ENCODE measurements around the gene ISLR. TPM values are rescaled to one million over a fixed set of nuclear protein-coding genes. Genes with fewer than 3 reads are reported as not detected.

The ISLR gene
- total RNA-seq, 1 donor from 2014 or later: 59.8 TPM

DNA sequence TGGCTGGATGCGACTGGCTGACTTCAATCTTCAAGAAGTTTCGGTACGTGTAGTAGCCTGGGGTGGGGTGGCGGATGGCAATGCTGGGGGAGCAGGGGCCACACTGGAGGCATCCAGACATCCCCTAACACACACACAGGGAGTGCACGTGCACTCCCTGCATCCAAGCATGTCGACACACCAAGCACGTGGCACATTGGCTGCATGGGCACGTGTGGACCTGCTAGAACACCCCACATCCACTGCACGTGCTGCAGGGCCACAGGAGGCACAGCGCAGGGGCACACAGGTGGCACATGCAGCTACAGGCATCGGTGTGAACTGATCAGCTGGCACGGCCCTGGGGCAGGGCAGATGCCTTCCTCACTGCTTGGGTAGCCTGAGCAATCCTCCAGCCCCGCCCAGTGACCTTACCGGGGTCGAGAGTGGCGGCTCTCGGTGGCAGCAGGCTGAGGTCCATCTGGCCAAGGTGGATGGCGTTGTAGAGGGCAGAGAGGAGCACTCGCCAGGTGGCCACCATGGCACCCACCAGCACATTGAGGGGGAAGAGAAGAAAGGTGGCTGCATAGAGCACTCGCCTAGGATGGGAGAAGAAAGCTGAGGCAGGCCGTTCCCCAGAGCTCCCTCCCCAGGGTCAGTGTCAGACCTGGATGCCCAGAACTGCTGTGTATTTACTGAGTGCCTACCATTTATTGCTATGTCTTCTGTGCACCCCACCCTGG lies 7.5 kb downstream of the ISLR start:
- Mint-ChIP-seq H3K9me3 (no peaks in the 10 kb centered on the region), H3K4me1 (peaks cover 21% of the 10 kb centered on the region), H3K27me3 (ENCODE audit: low read depth) (peaks cover 8% of the 10 kb centered on the region), H3K36me3 (peaks cover 3% of the 10 kb centered on the region), H3K4me3 (no peak overlapping the region), H3K27ac (no peak overlapping the region)
- TF ChIP-seq, protein P1, sequence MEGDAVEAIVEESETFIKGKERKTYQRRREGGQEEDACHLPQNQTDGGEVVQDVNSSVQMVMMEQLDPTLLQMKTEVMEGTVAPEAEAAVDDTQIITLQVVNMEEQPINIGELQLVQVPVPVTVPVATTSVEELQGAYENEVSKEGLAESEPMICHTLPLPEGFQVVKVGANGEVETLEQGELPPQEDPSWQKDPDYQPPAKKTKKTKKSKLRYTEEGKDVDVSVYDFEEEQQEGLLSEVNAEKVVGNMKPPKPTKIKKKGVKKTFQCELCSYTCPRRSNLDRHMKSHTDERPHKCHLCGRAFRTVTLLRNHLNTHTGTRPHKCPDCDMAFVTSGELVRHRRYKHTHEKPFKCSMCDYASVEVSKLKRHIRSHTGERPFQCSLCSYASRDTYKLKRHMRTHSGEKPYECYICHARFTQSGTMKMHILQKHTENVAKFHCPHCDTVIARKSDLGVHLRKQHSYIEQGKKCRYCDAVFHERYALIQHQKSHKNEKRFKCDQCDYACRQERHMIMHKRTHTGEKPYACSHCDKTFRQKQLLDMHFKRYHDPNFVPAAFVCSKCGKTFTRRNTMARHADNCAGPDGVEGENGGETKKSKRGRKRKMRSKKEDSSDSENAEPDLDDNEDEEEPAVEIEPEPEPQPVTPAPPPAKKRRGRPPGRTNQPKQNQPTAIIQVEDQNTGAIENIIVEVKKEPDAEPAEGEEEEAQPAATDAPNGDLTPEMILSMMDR (IDR thresholded peaks at IDR 0.05; ENCODE audit: unreplicated experiment): no peak
- no peak for DNase-seq (ENCODE audit: low spot score in 2 of 2, unreplicated experiment in 2 of 2)

DNA sequence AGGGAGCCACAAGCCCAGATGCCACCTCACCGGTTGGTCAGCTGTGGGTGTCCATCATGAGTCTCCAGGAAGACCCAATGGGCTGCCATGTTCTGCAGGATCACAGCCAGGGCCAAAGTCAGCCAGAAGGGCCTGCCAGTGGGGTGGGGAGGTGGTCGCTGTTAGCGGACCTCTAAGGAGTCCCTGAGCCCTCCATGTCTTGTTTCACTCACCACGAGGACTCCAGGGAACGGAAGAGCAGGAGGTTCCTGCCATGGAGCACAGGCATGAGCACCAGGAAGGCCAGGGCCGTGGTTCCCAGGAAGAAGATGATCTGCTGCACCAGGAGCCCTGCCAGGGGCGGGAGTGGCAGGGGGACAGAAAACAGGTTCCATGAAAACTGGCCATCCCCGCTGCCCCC lies 8.6 kb downstream of the ISLR start:
- no peak overlapping the region for H3K27ac Mint-ChIP-seq
- no peaks in the 10 kb centered on the region for H3K9me3 Mint-ChIP-seq

DNA sequence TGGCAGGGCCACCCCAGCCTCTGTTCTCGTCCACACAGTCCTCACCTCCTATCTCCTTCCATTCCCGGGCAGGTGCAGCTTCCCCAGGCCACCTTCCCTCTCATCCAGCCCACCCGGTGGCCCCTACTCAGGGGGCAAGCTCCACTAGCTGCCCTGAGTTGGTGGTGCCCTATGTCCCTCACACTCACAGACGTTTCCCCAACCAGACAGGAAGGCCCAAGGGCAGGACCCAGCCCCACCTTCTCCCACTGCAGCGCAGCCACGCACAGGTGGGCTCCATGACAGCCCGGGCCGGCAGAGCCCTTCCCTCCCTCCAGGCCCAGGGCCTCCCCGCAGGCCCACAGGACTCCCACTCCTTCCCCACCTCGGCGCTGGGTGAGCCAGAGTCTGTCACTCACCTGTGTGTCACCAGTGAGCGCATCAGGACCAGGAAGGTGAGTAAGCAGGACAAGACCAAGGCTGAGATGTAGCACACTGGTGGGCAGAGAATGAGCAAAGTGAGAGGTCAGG lies 11.1 kb downstream of the ISLR start:
- Mint-ChIP-seq H3K4me1 (no peaks in the 10 kb centered on the region), H3K36me3 (peaks cover 3% of the 10 kb centered on the region), H3K4me3 (no peak overlapping the region), H3K27ac (no peak overlapping the region), H3K27me3 (ENCODE audit: low read depth) (no peaks in the 10 kb centered on the region), H3K9me3 (no peaks in the 10 kb centered on the region)
- no peak for DNase-seq (ENCODE audit: low spot score in 2 of 2, unreplicated experiment in 2 of 2)
- TF ChIP-seq, protein P1 (IDR thresholded peaks at IDR 0.05; ENCODE audit: unreplicated experiment): no peak

More for the DNA sequence above, 8.6 kb downstream of the ISLR start:
- H3K36me3 Mint-ChIP-seq: peaks cover 3% of the 10 kb centered on the region
- H3K4me3 Mint-ChIP-seq: no peak overlapping the region
- H3K4me1 Mint-ChIP-seq: peaks cover 10% of the 10 kb centered on the region
- no peak for DNase-seq (ENCODE audit: low spot score in 2 of 2, unreplicated experiment in 2 of 2)
- TF ChIP-seq, protein P1 (IDR thresholded peaks at IDR 0.05; ENCODE audit: unreplicated experiment): no peak
- H3K27me3 Mint-ChIP-seq (ENCODE audit: low read depth): peaks cover under 1% of the 10 kb centered on the region

DNA sequence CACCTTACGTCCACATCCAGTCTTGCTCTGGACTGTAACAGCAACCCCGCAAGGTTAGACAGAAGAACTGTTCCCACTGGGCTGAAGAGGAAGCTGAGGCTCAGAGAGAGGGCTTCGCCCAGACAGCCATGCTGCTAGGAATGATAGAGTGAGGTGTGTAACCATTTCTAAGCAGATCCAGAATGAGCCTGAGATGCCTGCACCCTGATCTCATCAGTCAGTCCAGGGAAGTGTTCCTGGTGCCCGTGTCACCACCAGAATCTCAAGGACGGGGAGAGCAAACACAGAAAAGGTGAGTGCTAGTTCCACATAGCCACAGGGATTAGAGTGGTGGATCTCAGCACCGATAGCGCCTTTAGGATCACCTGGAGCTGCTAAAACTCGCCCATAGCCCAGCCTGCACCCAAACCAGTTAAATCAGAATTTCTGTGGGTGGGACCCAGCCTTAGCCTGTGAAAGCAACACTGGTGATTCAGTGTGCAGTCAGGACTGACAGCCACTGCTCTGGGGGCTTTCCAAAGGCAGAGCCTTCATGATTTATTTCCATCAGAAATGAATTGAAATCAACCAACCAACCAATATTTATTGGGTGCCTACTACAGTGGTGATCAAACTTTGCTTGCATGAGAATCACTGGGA lies 12.3 kb downstream of the ISLR start:
- H3K36me3 Mint-ChIP-seq: peaks cover 3% of the 10 kb centered on the region
- H3K27me3 Mint-ChIP-seq (ENCODE audit: low read depth): no peaks in the 10 kb centered on the region
- peaks cover 9% of the 10 kb centered on the region for H3K4me1 Mint-ChIP-seq
- no peak overlapping the region for H3K4me3 Mint-ChIP-seq
- TF ChIP-seq, protein P1 (IDR thresholded peaks at IDR 0.05; ENCODE audit: unreplicated experiment): no peak
- no peak for DNase-seq (ENCODE audit: low spot score in 2 of 2, unreplicated experiment in 2 of 2)
- no peaks in the 10 kb centered on the region for H3K9me3 Mint-ChIP-seq
- H3K27ac Mint-ChIP-seq: no peak overlapping the region

GRCh38 chr15:74188216-74188615 lies 14.7 kb downstream of the ISLR start:
- Mint-ChIP-seq H3K27ac (no peak overlapping the region), H3K4me1 (peaks cover 25% of the 10 kb centered on the region), H3K27me3 (ENCODE audit: low read depth) (no peaks in the 10 kb centered on the region), H3K4me3 (no peak overlapping the region), H3K9me3 (no peaks in the 10 kb centered on the region), H3K36me3 (no peaks in the 10 kb centered on the region)
- TF ChIP-seq, protein P1 (IDR thresholded peaks at IDR 0.05; ENCODE audit: unreplicated experiment): no peak
- no peak for DNase-seq (ENCODE audit: low spot score in 2 of 2, unreplicated experiment in 2 of 2)
